ENCODE results near the gene MINDY1. TPM values are rescaled to one million over a fixed set of nuclear protein-coding genes. Genes with fewer than 3 reads are reported as not detected.
A peak's percentile ranks its signal among the peaks of the same experiment; 100 is the strongest.

MINDY1 gene
- total and polyA plus RNA-seq, 9 of the 15 experiments (the other 6 are each of a cell fraction or from before 2014, with no cell fraction given): 0.49 to 11.0 (median 6.0) TPM

DNA sequence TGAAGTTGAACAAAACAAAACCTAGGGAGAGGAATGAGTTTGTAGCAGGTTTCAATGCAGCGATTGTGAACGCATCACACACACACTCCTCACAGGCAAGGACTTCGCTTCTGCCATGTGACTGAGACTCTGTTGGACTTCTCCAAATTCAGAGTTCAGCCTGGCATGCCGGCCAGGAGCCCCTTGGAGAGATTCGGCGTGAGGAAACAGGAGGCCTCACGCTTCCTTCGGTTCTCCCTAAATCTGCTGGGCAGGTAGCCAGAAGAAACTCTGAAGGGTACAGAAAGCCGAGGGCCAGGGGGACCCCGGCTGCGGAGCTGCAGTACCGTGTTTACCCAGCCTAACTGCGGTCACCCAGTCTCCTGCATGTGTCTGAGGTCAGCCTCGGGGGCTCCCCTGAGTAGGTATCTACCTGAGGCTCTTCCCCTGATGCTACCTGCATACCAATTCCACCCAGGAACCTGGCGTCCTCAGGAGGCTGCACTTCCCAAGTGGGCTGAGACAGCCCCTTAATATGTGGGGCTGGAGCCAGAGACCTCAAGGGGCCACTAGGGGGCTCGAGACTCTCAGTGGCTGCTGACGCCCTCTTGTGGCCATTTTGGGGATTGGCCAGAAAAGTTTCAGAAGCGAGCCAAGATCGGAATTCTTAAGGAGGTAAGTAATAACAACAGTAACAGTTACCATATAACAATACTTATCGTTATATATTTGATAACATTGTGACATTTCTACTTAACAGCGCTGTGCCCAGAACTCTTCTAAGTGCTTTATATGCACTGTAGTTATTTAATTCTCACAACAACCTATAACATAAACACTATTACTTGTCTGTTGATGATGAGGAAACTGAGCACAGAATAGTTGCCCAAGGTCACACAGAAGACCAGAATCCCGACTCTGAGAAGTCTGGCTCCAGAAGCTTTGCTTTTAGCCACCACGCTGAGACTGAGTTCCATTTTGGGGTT, 27.3 kb downstream of the MINDY1 start (continued):
- no peak for TF ChIP-seq ZNF408 (CRISPR knock-in tag; IDR thresholded peaks at IDR 0.05; ENCODE audit: low read depth)
- TF ChIP-seq, protein P1, sequence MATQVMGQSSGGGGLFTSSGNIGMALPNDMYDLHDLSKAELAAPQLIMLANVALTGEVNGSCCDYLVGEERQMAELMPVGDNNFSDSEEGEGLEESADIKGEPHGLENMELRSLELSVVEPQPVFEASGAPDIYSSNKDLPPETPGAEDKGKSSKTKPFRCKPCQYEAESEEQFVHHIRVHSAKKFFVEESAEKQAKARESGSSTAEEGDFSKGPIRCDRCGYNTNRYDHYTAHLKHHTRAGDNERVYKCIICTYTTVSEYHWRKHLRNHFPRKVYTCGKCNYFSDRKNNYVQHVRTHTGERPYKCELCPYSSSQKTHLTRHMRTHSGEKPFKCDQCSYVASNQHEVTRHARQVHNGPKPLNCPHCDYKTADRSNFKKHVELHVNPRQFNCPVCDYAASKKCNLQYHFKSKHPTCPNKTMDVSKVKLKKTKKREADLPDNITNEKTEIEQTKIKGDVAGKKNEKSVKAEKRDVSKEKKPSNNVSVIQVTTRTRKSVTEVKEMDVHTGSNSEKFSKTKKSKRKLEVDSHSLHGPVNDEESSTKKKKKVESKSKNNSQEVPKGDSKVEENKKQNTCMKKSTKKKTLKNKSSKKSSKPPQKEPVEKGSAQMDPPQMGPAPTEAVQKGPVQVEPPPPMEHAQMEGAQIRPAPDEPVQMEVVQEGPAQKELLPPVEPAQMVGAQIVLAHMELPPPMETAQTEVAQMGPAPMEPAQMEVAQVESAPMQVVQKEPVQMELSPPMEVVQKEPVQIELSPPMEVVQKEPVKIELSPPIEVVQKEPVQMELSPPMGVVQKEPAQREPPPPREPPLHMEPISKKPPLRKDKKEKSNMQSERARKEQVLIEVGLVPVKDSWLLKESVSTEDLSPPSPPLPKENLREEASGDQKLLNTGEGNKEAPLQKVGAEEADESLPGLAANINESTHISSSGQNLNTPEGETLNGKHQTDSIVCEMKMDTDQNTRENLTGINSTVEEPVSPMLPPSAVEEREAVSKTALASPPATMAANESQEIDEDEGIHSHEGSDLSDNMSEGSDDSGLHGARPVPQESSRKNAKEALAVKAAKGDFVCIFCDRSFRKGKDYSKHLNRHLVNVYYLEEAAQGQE (IDR thresholded peaks at IDR 0.05; ENCODE audit: borderline replicate concordance): peak; percentile 79
- TF ChIP-seq, protein P1 (CRISPR knock-in tag; IDR thresholded peaks at IDR 0.05; ENCODE audit: low read depth): no peak
- no peak for TF ChIP-seq HEY1 (CRISPR knock-in tag; IDR thresholded peaks at IDR 0.05; ENCODE audit: borderline replicate concordance)
- TF ChIP-seq ARID2 (IDR thresholded peaks at IDR 0.05): no peak
- TF ChIP-seq SMAD2 (IDR thresholded peaks at IDR 0.05; ENCODE audit: low read depth, low read length): no peak
- TF ChIP-seq ZFP91 (CRISPR knock-in tag; IDR thresholded peaks at IDR 0.05): no peak
- peak in 1 of 2 experiments; percentile 26; a peak in 1 of 4 replicates for TF ChIP-seq FOXA3 (CRISPR knock-in tag; conservative IDR thresholded peaks at IDR 0.05 in 1 of 2, IDR thresholded peaks at IDR 0.05 in 1 of 2)
- no peak for TF ChIP-seq PHF21A (IDR thresholded peaks at IDR 0.05; ENCODE audit: borderline replicate concordance, low read depth)
- TF ChIP-seq IRF2 (CRISPR knock-in tag; IDR thresholded peaks at IDR 0.05): no peak
- TF ChIP-seq ZNF146 (CRISPR knock-in tag; IDR thresholded peaks at IDR 0.05; ENCODE audit: unreplicated experiment): no peak
- 0 out of 2 replicates have a peak, but pooled peaks have one; percentile 9 for TF ChIP-seq ZNF24 (IDR thresholded peaks at IDR 0.05)
- no peak for TF ChIP-seq GATA2 (CRISPR knock-in tag; IDR thresholded peaks at IDR 0.05)
- TF ChIP-seq ZNF217 (CRISPR knock-in tag; IDR thresholded peaks at IDR 0.05): no peak
- TF ChIP-seq HDAC1 (IDR thresholded peaks at IDR 0.05): no peak; a peak in 1 of 4 replicates
- 0 out of 2 replicates have a peak, but pooled peaks have one; percentile 46 for TF ChIP-seq CC2D1A (IDR thresholded peaks at IDR 0.05)
- no peak for TF ChIP-seq HMGN3 (IDR thresholded peaks at IDR 0.05; ENCODE audit: borderline replicate concordance, extremely low read depth, insufficient read length, low read depth, low read length)

All from K562 (cell line).